ENCODE results near the gene CBS.
"Not testable (repeated sequence)": the region's sequence is repeated elsewhere in the genome, so short reads cannot be mapped to it uniquely, and the experiment has no call there.

The CBS gene

GRCh38 chr21:43024439-43025136 lies 51.0 kb downstream of the CBS start:
- peak; percentile 81 for DNase-seq (ENCODE audit: low spot score)

GRCh38 chr21:43023175-43023574 lies 52.5 kb downstream of the CBS start:
- DNase-seq (ENCODE audit: low spot score) = no peak

- no peak for DNase-seq (ENCODE audit: low spot score)
These were observed 53.7 kb downstream of the CBS start for GRCh38 chr21:43021756-43022600.

- DNase-seq (ENCODE audit: low spot score) = no peak
These were observed 54.4 kb downstream of the CBS start for GRCh38 chr21:43021191-43021590.

GRCh38 chr21:43020771-43021170 lies 54.9 kb downstream of the CBS start:
- no peak for DNase-seq (ENCODE audit: low spot score)

- DNase-seq (ENCODE audit: low spot score) = peak; percentile 57
These were observed 55.5 kb downstream of the CBS start for GRCh38 chr21:43020177-43020576.

- DNase-seq (ENCODE audit: low spot score) = no peak
These were observed 57.1 kb downstream of the CBS start for GRCh38 chr21:43018519-43018918.

- no peak for DNase-seq (ENCODE audit: low spot score)
These were observed 58.9 kb downstream of the CBS start for GRCh38 chr21:43016728-43017127.

GRCh38 chr21:43015906-43016540 lies 59.6 kb downstream of the CBS start:
- DNase-seq (ENCODE audit: low spot score) = no peak

- DNase-seq (ENCODE audit: low spot score) = no peak
These were observed 63.0 kb downstream of the CBS start for GRCh38 chr21:43012596-43012995.

- no peak for DNase-seq (ENCODE audit: low spot score)
These were observed 68.8 kb downstream of the CBS start for GRCh38 chr21:43006874-43007208.

- DNase-seq (ENCODE audit: low spot score) = not testable (repeated sequence)
These were observed 69.4 kb downstream of the CBS start for GRCh38 chr21:43006051-43006873.

GRCh38 chr21:43005635-43006034 lies 70.0 kb downstream of the CBS start:
- DNase-seq (ENCODE audit: low spot score) = no peak

GRCh38 chr21:43004926-43005325 lies 70.7 kb downstream of the CBS start:
- peak; percentile 17 for DNase-seq (ENCODE audit: low spot score)

Data from cerebellar cortex (tissue), 1 donor.